GM23338 (cell line): ENCODE measurements around the gene TMEM221. TPM values are rescaled to one million over a fixed set of nuclear protein-coding genes. Genes with fewer than 3 reads are reported as not detected.

Experiments
- ATAC-seq: fragments of 200-7000 bp; cut with Tn5 transposase; 3 replicates; pipeline ENCODE4 v1.9.1; 2020
- DNase-seq: peaks from one replicate; pipeline ENCODE4 v3.0.0-alpha.2; 2015; ENCODE audit warnings: low spot score
- H2AFZ ChIP-seq: fragments of 200-600 bp; sonication (generic); 2 replicates; pipeline ENCODE4 v1.8.0; 2016; ENCODE audit warnings: antibody characterized with exemption, mild to moderate bottlenecking, moderate library complexity
- H3F3A ChIP-seq: fragments of 200-600 bp; sonication (generic); replicated peaks from 2 replicates; pipeline ENCODE4 v1.8.0; 2017; ENCODE audit warnings: antibody characterized with exemption, mixed run types, low read depth
- H3K27ac ChIP-seq: fragments of 200-600 bp; sonication (generic); 2 replicates; pipeline ENCODE4 v1.6.1; 2016; ENCODE audit warnings: low read depth
- H3K27me3 ChIP-seq: fragments of 200-600 bp; sonication (generic); 2 replicates; pipeline ENCODE4 v1.8.0; 2016; ENCODE audit warnings: mild to moderate bottlenecking, mixed run types, moderate library complexity; ENCODE audit not compliant: insufficient read depth
- H3K36me3 ChIP-seq: fragments of 200-600 bp; sonication (generic); 2 replicates; pipeline ENCODE4 v1.8.0; 2016; ENCODE audit warnings: mild to moderate bottlenecking; ENCODE audit not compliant: insufficient read depth
- H3K4me1 ChIP-seq: fragments of 200-600 bp; sonication (generic); 2 replicates; pipeline ENCODE4 v1.8.0; 2016; ENCODE audit warnings: mild to moderate bottlenecking, moderate library complexity; ENCODE audit not compliant: insufficient read depth
- H3K4me2 ChIP-seq: fragments of 200-600 bp; sonication (generic); 2 replicates; pipeline ENCODE4 v1.7.1; 2017; ENCODE audit warnings: mixed run types
- H3K4me3 ChIP-seq: fragments of 200-600 bp; sonication (generic); 2 replicates; pipeline ENCODE4 v1.6.1; 2016; ENCODE audit warnings: mixed run types
- H3K79me2 ChIP-seq: fragments of 200-600 bp; sonication (generic); replicated peaks from 2 replicates; pipeline ENCODE4 v1.8.0; 2017; ENCODE audit warnings: mild to moderate bottlenecking; ENCODE audit not compliant: insufficient read depth
- H3K9me2 ChIP-seq: fragments of 200-600 bp; sonication (generic); 2 replicates; pipeline ENCODE4 v1.8.0; 2017; ENCODE audit not compliant: insufficient read depth
- H4K20me1 ChIP-seq: fragments of 200-600 bp; sonication (generic); replicated peaks from 2 replicates; pipeline ENCODE4 v1.8.0; 2017; ENCODE audit warnings: mild to moderate bottlenecking; ENCODE audit not compliant: insufficient read depth
- H3K27ac Mint-ChIP-seq: 2 replicates; pipeline ENCODE4 v1.8.0; 2020; ENCODE audit warnings: inconsistent platforms, mild to moderate bottlenecking, moderate library complexity, mixed read lengths
- H3K27me3 Mint-ChIP-seq: 3 replicates; pipeline ENCODE4 v1.8.0; 2022; ENCODE audit warnings: low read depth, mild to moderate bottlenecking, moderate library complexity, mixed read lengths, inconsistent platforms; ENCODE audit not compliant: insufficient read depth, poor library complexity
- H3K36me3 Mint-ChIP-seq: 3 replicates; pipeline ENCODE4 v1.8.0; 2021; ENCODE audit warnings: low read depth, mild to moderate bottlenecking, inconsistent platforms, moderate library complexity, mixed read lengths
- H3K4me1 Mint-ChIP-seq: 3 replicates; pipeline ENCODE4 v1.8.0; 2020; ENCODE audit warnings: mild to moderate bottlenecking, inconsistent platforms, mixed read lengths
- H3K4me3 Mint-ChIP-seq: 3 replicates; pipeline ENCODE4 v1.8.0; 2021; ENCODE audit warnings: moderate library complexity, mild to moderate bottlenecking, inconsistent platforms, mixed read lengths
- H3K9me3 Mint-ChIP-seq: 3 replicates; pipeline ENCODE4 v1.8.0; 2020; ENCODE audit warnings: moderate library complexity, mild to moderate bottlenecking, inconsistent platforms, mixed read lengths
- CREB1 ChIP-seq: fragments of 250-450 bp; sonication (Bioruptor Pico); IDR thresholded peaks from 2 replicates; pipeline ENCODE4 v1.5.0; 2020; ENCODE audit warnings: low read depth, mild to moderate bottlenecking, moderate library complexity
- EZH2phosphoT487 ChIP-seq: fragments of 200-600 bp; sonication (generic); IDR thresholded peaks from one replicate; pipeline ENCODE4 v1.8.1; 2018; ENCODE audit warnings: antibody characterized with exemption; ENCODE audit not compliant: unreplicated experiment
- JUNB ChIP-seq: IDR thresholded peaks from one replicate; pipeline ENCODE4 v1.6.1; 2016; ENCODE audit warnings: antibody characterized with exemption; ENCODE audit not compliant: unreplicated experiment
- NANOG ChIP-seq: IDR thresholded peaks from 2 replicates; pipeline ENCODE4 v1.6.1; 2016; ENCODE audit warnings: antibody characterized with exemption, borderline replicate concordance
- POLR2AphosphoS5 ChIP-seq: IDR thresholded peaks from 2 replicates; pipeline ENCODE4 v1.6.1; 2016; ENCODE audit warnings: antibody characterized with exemption, low read depth
- REST ChIP-seq: IDR thresholded peaks from one replicate; pipeline ENCODE4 v1.6.1; 2018; ENCODE audit warnings: antibody characterized with exemption; ENCODE audit not compliant: unreplicated experiment
- ZNF114 ChIP-seq: fragments of 250-450 bp; sonication (Bioruptor Pico); IDR thresholded peaks from 2 replicates; pipeline ENCODE4 v1.5.0; 2020; ENCODE audit warnings: mild to moderate bottlenecking, moderate library complexity
- ZNF462 ChIP-seq: fragments of 250-450 bp; sonication (Bioruptor Pico); IDR thresholded peaks from 2 replicates; pipeline ENCODE4 v1.5.0; 2020; ENCODE audit warnings: mild to moderate bottlenecking, moderate library complexity
- polyA plus RNA-seq: library from polyadenylated mRNA; unstranded; fragments of >200 nt; fragmentation: Nextera tagmentation; extraction: Ambion mirVana; gene quantifications from 2 replicates; pipeline ENCODE4 v1.2.1, GENCODE V29; 2016
- total RNA-seq: library from RNA; depleted of rRNA; stranded (reverse); fragments of >200 nt; shearing (Covaris generic); gene quantifications from 2 replicates; pipeline ENCODE4 v1.2.3, GENCODE V29; 2014
- TF ChIP-seq, protein P1 (sequence below), 2 experiments: fragments of 200-600 bp in 1 of 2; sonication (generic) in 1 of 2; conservative IDR thresholded peaks; 2 replicates each; pipeline versions ENCODE4 v1.5.1 to v1.6.1; 2016 to 2017; ENCODE audit warnings: antibody characterized with exemption in 2 of 2, low read depth in 2 of 2, mild to moderate bottlenecking in 2 of 2, moderate library complexity in 1 of 2

The TMEM221 gene
- total and polyA plus RNA-seq, 2 experiments from 2014 or later: 0.40 to 0.90 TPM

DNA sequence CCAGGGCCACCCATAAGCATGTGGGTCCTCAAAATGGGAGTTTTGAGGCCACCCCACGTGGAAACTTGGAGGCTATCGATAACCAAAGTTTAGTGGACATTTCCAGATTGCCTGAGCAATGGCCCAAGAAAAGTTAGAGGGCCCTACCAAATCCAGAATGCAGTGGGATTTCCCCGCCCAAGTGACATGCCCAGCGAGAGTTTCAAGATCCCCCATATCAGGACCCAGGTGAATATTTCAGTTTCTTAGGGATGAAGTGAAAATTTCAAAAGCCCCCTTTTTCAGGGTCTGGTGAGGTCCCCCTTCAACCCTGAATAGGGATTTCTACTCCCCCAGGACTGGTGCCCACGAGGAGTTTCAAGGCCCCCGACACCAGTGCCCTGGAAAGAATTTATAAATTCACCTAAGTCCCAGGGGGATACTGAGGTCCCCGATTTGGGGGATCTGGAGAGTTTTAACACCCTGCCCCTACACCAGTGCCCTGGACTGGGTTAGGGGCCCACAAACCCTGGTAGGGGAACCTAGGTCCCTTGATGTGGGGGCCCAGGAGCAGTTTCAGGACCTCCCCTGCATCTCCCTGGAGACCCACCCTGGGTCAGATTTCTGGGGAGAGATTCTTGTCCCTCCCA is 43.7 kb downstream of the TMEM221 start (continued):
- TF ChIP-seq REST: no peak
- no peak for TF ChIP-seq EZH2phosphoT487
- no peak for TF ChIP-seq NANOG
- no peak for TF ChIP-seq POLR2AphosphoS5
- no peak for TF ChIP-seq ZNF114 (CRISPR knock-in tag)

- DNase-seq (peak; percentile 57), ATAC-seq (peak; percentile 58)
- Mint-ChIP-seq H3K36me3 (peaks cover 9% of the 10 kb centered on the region; the same call in 2 of the 3 replicates), H3K27ac (peak overlapping the region; percentile 95), H3K9me3 (no peaks in the 10 kb centered on the region), H3K27me3 (peaks cover 9% of the 10 kb centered on the region), H3K4me3 (peak overlapping the region; percentile 83), H3K4me1 (peaks cover 28% of the 10 kb centered on the region)
- Histone ChIP-seq H3K36me3 (no peaks in the 10 kb centered on the region), H3K27ac (peak overlapping the region; percentile 90), H3K4me1 (peaks cover 17% of the 10 kb centered on the region), H3K4me2 (peak overlapping the region; percentile 85), H3K79me2 (no peaks in the 10 kb centered on the region), H2AFZ (peak overlapping the region; percentile 47; the same call in 1 of the 2 replicates), H3K27me3 (no peaks in the 10 kb centered on the region), H3K9me2 (no peaks in the 10 kb centered on the region), H3K4me3 (peak overlapping the region; percentile 62), H3F3A (0 out of 2 replicates have a peak, but pooled peaks cover 7% of the 10 kb centered on the region), H4K20me1 (no peaks in the 10 kb centered on the region)
- TF ChIP-seq ZNF114 (CRISPR knock-in tag) (no peak), ZNF462 (no peak), REST (no peak), NANOG (no peak), EZH2phosphoT487 (no peak), CREB1 (CRISPR knock-in tag) (no peak), JUNB (no peak)
- TF ChIP-seq, protein P1, sequence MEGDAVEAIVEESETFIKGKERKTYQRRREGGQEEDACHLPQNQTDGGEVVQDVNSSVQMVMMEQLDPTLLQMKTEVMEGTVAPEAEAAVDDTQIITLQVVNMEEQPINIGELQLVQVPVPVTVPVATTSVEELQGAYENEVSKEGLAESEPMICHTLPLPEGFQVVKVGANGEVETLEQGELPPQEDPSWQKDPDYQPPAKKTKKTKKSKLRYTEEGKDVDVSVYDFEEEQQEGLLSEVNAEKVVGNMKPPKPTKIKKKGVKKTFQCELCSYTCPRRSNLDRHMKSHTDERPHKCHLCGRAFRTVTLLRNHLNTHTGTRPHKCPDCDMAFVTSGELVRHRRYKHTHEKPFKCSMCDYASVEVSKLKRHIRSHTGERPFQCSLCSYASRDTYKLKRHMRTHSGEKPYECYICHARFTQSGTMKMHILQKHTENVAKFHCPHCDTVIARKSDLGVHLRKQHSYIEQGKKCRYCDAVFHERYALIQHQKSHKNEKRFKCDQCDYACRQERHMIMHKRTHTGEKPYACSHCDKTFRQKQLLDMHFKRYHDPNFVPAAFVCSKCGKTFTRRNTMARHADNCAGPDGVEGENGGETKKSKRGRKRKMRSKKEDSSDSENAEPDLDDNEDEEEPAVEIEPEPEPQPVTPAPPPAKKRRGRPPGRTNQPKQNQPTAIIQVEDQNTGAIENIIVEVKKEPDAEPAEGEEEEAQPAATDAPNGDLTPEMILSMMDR (conservative IDR thresholded peaks at IDR 0.05; ENCODE audit: low read depth in 2 of 2): no peak
Measured at GRCh38 chr19:17404015-17404414, 44.5 kb downstream of the TMEM221 start.
